Measurements from ENCODE around the gene GMDS. TPM values are rescaled to one million over a fixed set of nuclear protein-coding genes. Genes with fewer than 3 reads are reported as not detected.

The GMDS gene
- total RNA-seq, 1 experiment from 2014 or later: 35.0 TPM

GRCh38 chr6:1869308-1869707, 376.1 kb downstream of the GMDS start:
- H3K4me1 Mint-ChIP-seq: peaks cover 80% of the 10 kb centered on the region
- no peak for DNase-seq (ENCODE audit: low spot score)
- ATAC-seq: peak; percentile 21
- H3K36me3 Mint-ChIP-seq: no peaks in the 10 kb centered on the region
- H3K27me3 Mint-ChIP-seq (ENCODE audit: low read depth): no peaks in the 10 kb centered on the region
- no peak for TF ChIP-seq ERG (CRISPR knock-in tag; IDR thresholded peaks at IDR 0.05)
- no peak for TF ChIP-seq JUN (CRISPR knock-in tag; IDR thresholded peaks at IDR 0.05)
- TF ChIP-seq ELF4 (CRISPR knock-in tag; IDR thresholded peaks at IDR 0.05; ENCODE audit: low read depth): no peak
- TF ChIP-seq CDX4 (CRISPR knock-in tag; IDR thresholded peaks at IDR 0.05; ENCODE audit: borderline replicate concordance): no peak
- TF ChIP-seq CREB1 (CRISPR knock-in tag; IDR thresholded peaks at IDR 0.05): no peak
- TF ChIP-seq ZNF219 (CRISPR knock-in tag; IDR thresholded peaks at IDR 0.05; ENCODE audit: borderline replicate concordance): no peak
- no peak for TF ChIP-seq IRF1 (CRISPR knock-in tag; IDR thresholded peaks at IDR 0.05)
- TF ChIP-seq MYBL2 (CRISPR knock-in tag; IDR thresholded peaks at IDR 0.05): no peak
- no peak for TF ChIP-seq RELA (CRISPR knock-in tag; IDR thresholded peaks at IDR 0.05; ENCODE audit: borderline replicate concordance)
- TF ChIP-seq ZNF425 (CRISPR knock-in tag; conservative IDR thresholded peaks at IDR 0.05): no peak
- TF ChIP-seq ESRRA (CRISPR knock-in tag; IDR thresholded peaks at IDR 0.05; ENCODE audit: borderline replicate concordance): no peak
- TF ChIP-seq FOXP4 (CRISPR knock-in tag; IDR thresholded peaks at IDR 0.05): no peak
- no peak for TF ChIP-seq USF2 (CRISPR knock-in tag; IDR thresholded peaks at IDR 0.05)
- no peak overlapping the region for H3K4me3 Mint-ChIP-seq
- peak overlapping the region; percentile 14; the same call in 1 of the 2 replicates for H3K27ac Mint-ChIP-seq
- no peaks in the 10 kb centered on the region for H3K9me3 Mint-ChIP-seq
- CTCF ChIA-PET: no interaction called here
- POLR2A ChIA-PET: no interaction called here

GRCh38 chr6:1868561-1869261, 376.7 kb downstream of the GMDS start:
- ChIA-PET POLR2A (no interaction called here), CTCF (no interaction called here)
- Mint-ChIP-seq H3K9me3 (no peaks in the 10 kb centered on the region), H3K4me3 (no peak overlapping the region), H3K36me3 (no peaks in the 10 kb centered on the region), H3K27ac (peak overlapping the region; percentile 14; the same call in 1 of the 2 replicates), H3K27me3 (ENCODE audit: low read depth) (no peaks in the 10 kb centered on the region), H3K4me1 (peaks cover 78% of the 10 kb centered on the region)
- TF ChIP-seq ZNF396 (CRISPR knock-in tag; IDR thresholded peaks at IDR 0.05; ENCODE audit: borderline replicate concordance) (no peak), ZNF512 (CRISPR knock-in tag; IDR thresholded peaks at IDR 0.05; ENCODE audit: borderline replicate concordance) (no peak), E2F1 (CRISPR knock-in tag; IDR thresholded peaks at IDR 0.05) (no peak), PREB (CRISPR knock-in tag; IDR thresholded peaks at IDR 0.05; ENCODE audit: borderline replicate concordance) (no peak), ZNF232 (CRISPR knock-in tag; IDR thresholded peaks at IDR 0.05) (no peak), TP53 (CRISPR knock-in tag; IDR thresholded peaks at IDR 0.05) (no peak), ZNF416 (CRISPR knock-in tag; IDR thresholded peaks at IDR 0.05) (no peak), SMAD4 (CRISPR knock-in tag; IDR thresholded peaks at IDR 0.05) (no peak)
- ATAC-seq (no peak), DNase-seq (ENCODE audit: low spot score) (no peak)

Measured in WTC11 (cell line).